ENCODE measurements around the gene SULT1E1. TPM values are rescaled to one million over a fixed set of nuclear protein-coding genes. Genes with fewer than 3 reads are reported as not detected.

SULT1E1 gene
- total RNA-seq, 1 donor from 2014 or later, result 1.4 TPM

- no peaks in the 10 kb centered on the region for H3K4me1 Mint-ChIP-seq (ENCODE audit: low read depth)
- TF ChIP-seq, protein P1, sequence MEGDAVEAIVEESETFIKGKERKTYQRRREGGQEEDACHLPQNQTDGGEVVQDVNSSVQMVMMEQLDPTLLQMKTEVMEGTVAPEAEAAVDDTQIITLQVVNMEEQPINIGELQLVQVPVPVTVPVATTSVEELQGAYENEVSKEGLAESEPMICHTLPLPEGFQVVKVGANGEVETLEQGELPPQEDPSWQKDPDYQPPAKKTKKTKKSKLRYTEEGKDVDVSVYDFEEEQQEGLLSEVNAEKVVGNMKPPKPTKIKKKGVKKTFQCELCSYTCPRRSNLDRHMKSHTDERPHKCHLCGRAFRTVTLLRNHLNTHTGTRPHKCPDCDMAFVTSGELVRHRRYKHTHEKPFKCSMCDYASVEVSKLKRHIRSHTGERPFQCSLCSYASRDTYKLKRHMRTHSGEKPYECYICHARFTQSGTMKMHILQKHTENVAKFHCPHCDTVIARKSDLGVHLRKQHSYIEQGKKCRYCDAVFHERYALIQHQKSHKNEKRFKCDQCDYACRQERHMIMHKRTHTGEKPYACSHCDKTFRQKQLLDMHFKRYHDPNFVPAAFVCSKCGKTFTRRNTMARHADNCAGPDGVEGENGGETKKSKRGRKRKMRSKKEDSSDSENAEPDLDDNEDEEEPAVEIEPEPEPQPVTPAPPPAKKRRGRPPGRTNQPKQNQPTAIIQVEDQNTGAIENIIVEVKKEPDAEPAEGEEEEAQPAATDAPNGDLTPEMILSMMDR (IDR thresholded peaks at IDR 0.05), result no peak
- no peak overlapping the region for H3K4me3 Mint-ChIP-seq (ENCODE audit: unreplicated experiment)
- H3K36me3 Mint-ChIP-seq (ENCODE audit: low read depth), result no peaks in the 10 kb centered on the region
- peaks cover 19% of the 10 kb centered on the region for H3K27me3 Mint-ChIP-seq (ENCODE audit: low read depth)
- H3K9me3 Mint-ChIP-seq (ENCODE audit: low read depth), result no peaks in the 10 kb centered on the region
- no peak for DNase-seq (ENCODE audit: low spot score)
- no peak overlapping the region for H3K27ac Mint-ChIP-seq (ENCODE audit: unreplicated experiment)
These were observed 17.5 kb upstream of the SULT1E1 start for GRCh38 chr4:69877453-69877852.

DNA sequence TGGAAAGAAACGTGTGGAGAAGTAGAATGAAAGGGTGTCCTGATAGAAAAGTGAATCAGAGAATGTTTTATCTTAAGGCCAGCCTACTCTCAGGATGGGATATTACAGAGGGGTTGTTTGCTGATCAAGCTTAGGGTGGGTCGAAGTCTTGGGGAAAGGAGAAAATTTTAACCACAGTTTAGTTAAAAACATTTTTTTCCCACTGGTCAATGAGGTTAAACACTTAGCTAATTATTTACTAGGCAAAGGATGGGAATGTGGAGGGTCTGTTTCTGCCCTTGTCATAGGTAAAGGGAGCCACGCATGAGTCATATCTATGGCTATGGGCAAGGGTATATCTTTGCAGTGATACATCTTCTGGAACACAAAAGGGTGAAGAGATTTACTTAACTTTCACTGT is 16.1 kb upstream of the SULT1E1 start:
- H3K4me3 Mint-ChIP-seq (ENCODE audit: unreplicated experiment), result no peak overlapping the region
- H3K27ac Mint-ChIP-seq (ENCODE audit: unreplicated experiment), result no peak overlapping the region
- peaks cover 18% of the 10 kb centered on the region for H3K27me3 Mint-ChIP-seq (ENCODE audit: low read depth)
- no peaks in the 10 kb centered on the region for H3K9me3 Mint-ChIP-seq (ENCODE audit: low read depth)
- no peaks in the 10 kb centered on the region for H3K36me3 Mint-ChIP-seq (ENCODE audit: low read depth)
- TF ChIP-seq, protein P1 (IDR thresholded peaks at IDR 0.05), result no peak
- no peaks in the 10 kb centered on the region for H3K4me1 Mint-ChIP-seq (ENCODE audit: low read depth)
- DNase-seq (ENCODE audit: low spot score), result no peak

GRCh38 chr4:69875576-69875975 is 15.6 kb upstream of the SULT1E1 start:
- H3K4me1 Mint-ChIP-seq (ENCODE audit: low read depth), result no peaks in the 10 kb centered on the region
- no peak overlapping the region for H3K4me3 Mint-ChIP-seq (ENCODE audit: unreplicated experiment)
- peaks cover 18% of the 10 kb centered on the region for H3K27me3 Mint-ChIP-seq (ENCODE audit: low read depth)
- no peak for DNase-seq (ENCODE audit: low spot score)
- H3K27ac Mint-ChIP-seq (ENCODE audit: unreplicated experiment), result no peak overlapping the region
- no peaks in the 10 kb centered on the region for H3K36me3 Mint-ChIP-seq (ENCODE audit: low read depth)
- TF ChIP-seq, protein P1 (IDR thresholded peaks at IDR 0.05), result no peak
- no peaks in the 10 kb centered on the region for H3K9me3 Mint-ChIP-seq (ENCODE audit: low read depth)

DNA sequence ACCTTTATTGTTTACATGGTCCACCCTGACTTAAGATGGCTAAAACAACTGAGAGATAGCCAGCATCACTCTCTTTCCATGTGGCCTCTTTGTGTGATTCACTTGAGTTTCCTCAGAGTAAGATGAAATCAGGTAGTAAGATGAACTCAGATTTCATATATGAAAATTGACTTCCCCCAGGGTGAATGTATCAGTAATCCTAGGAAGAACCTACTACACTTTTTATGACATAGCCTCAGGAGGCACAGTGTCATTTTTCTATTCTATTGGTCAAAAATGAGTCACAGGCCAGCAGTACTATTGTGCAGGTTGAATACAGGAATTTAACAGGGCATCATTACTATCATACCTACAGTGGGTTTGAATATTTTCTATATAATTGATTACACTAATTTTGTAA is 14.6 kb upstream of the SULT1E1 start:
- Mint-ChIP-seq H3K9me3 (ENCODE audit: low read depth) (no peaks in the 10 kb centered on the region), H3K36me3 (ENCODE audit: low read depth) (no peaks in the 10 kb centered on the region), H3K27ac (ENCODE audit: unreplicated experiment) (no peak overlapping the region), H3K27me3 (ENCODE audit: low read depth) (peaks cover 16% of the 10 kb centered on the region), H3K4me3 (ENCODE audit: unreplicated experiment) (no peak overlapping the region), H3K4me1 (ENCODE audit: low read depth) (no peaks in the 10 kb centered on the region)
- TF ChIP-seq, protein P1 (IDR thresholded peaks at IDR 0.05), result no peak
- DNase-seq (ENCODE audit: low spot score), result no peak

DNA sequence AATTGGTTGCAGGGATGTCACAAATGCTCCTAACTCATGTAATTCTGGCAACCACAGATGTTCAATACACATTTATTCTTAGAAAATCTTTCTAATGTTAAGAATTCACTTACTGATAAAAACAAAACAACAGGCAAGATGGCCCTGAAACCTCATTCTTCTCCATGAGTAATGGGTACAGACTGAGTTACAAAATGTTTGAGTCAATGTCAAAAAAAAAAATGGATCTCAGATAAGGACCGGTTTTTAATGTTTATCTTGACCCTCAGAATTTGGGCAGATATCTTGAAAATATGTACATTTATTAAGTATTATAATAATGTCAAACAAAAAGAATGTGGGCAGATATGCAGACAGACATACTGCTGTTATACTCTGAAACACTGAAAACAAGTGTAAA is 1.8 kb upstream of the SULT1E1 start:
- H3K4me1 Mint-ChIP-seq (ENCODE audit: low read depth), result no peaks in the 10 kb centered on the region
- no peak overlapping the region for H3K27ac Mint-ChIP-seq (ENCODE audit: unreplicated experiment)
- H3K27me3 Mint-ChIP-seq (ENCODE audit: low read depth), result no peaks in the 10 kb centered on the region
- no peaks in the 10 kb centered on the region for H3K36me3 Mint-ChIP-seq (ENCODE audit: low read depth)
- DNase-seq (ENCODE audit: low spot score), result no peak
- TF ChIP-seq, protein P1 (IDR thresholded peaks at IDR 0.05), result no peak
- no peaks in the 10 kb centered on the region for H3K9me3 Mint-ChIP-seq (ENCODE audit: low read depth)
- H3K4me3 Mint-ChIP-seq (ENCODE audit: unreplicated experiment), result no peak overlapping the region

Measured in chondrocyte (in vitro differentiated cells).